Peyer's patch (tissue), 4 donors: ENCODE results near the gene NKAIN2.

ENCODE experiments used
- CTCF ChIP-seq, 6 experiments: fragments of 450-650 bp in 4 of 6; fragments of 200-600 bp in 2 of 6; sonication (generic) in 1 of 6; IDR thresholded peaks; one replicate each; pipeline ENCODE4 v1.5.1; 2017 to 2019; ENCODE audit warnings: antibody characterized with exemption in 6 of 6, mild to moderate bottlenecking in 3 of 6, moderate library complexity in 1 of 6
- POLR2A ChIP-seq, 2 donors: fragments of 450-650 bp; IDR thresholded peaks; one replicate each; pipeline ENCODE4 v1.5.1; 2017; ENCODE audit warnings: antibody characterized with exemption in 2 of 2, mild to moderate bottlenecking in 2 of 2, moderate library complexity in 2 of 2

- TF ChIP-seq CTCF (IDR thresholded peaks at IDR 0.05) = no peak
- TF ChIP-seq POLR2A (IDR thresholded peaks at IDR 0.05) = no peak
Observed at GRCh38 chr6:124738482-124738881, 934.8 kb downstream of the NKAIN2 start.
